Loucy (cell line): ENCODE data around the gene BRAF.

Source experiments
- H2AFZ ChIP-seq: fragments of 200-600 bp; sonication (generic); 2 replicates; pipeline ENCODE4 v1.6.0; 2016; ENCODE audit warnings: antibody characterized with exemption, mild to moderate bottlenecking, low read length, moderate library complexity
- H3F3A ChIP-seq: fragments of 200-600 bp; 2 replicates; pipeline ENCODE4 v1.6.0; 2016; ENCODE audit warnings: antibody characterized with exemption, low read depth, mild to moderate bottlenecking
- H3K27me3 ChIP-seq: fragments of 200-600 bp; sonication (generic); 2 replicates; pipeline ENCODE4 v1.6.1; 2014; ENCODE audit warnings: low read length, mild to moderate bottlenecking; ENCODE audit not compliant: insufficient read depth, poor library complexity, severe bottlenecking
- H3K36me3 ChIP-seq: fragments of 200-600 bp; sonication (generic); 2 replicates; pipeline ENCODE4 v1.6.1; 2016; ENCODE audit warnings: low read length; ENCODE audit not compliant: insufficient read depth
- H3K4me1 ChIP-seq: fragments of 200-600 bp; sonication (generic); 2 replicates; pipeline ENCODE4 v1.5.1; 2014; ENCODE audit warnings: low read length, mild to moderate bottlenecking; ENCODE audit not compliant: insufficient read depth, poor library complexity, severe bottlenecking
- H3K4me2 ChIP-seq: fragments of 200-600 bp; sonication (generic); 2 replicates; pipeline ENCODE4 v1.6.0; 2014; ENCODE audit warnings: antibody characterized with exemption, low read length, low read depth, mild to moderate bottlenecking; ENCODE audit not compliant: poor library complexity, severe bottlenecking
- H3K4me3 ChIP-seq: fragments of 200-600 bp; sonication (generic); 2 replicates; pipeline ENCODE4 v1.5.1; 2014; ENCODE audit warnings: low read length, mild to moderate bottlenecking, mixed read lengths; ENCODE audit not compliant: poor library complexity, severe bottlenecking
- H3K79me2 ChIP-seq: fragments of 200-600 bp; sonication (generic); 2 replicates; pipeline ENCODE4 v1.6.1; 2014; ENCODE audit warnings: low read length; ENCODE audit not compliant: insufficient read depth
- H3K9ac ChIP-seq: fragments of 200-600 bp; sonication (generic); 2 replicates; pipeline ENCODE4 v1.6.0; 2014; ENCODE audit warnings: mild to moderate bottlenecking, low read depth, low read length, moderate library complexity; ENCODE audit not compliant: poor library complexity, severe bottlenecking
- H3K9me2 ChIP-seq: fragments of 200-600 bp; sonication (generic); replicated peaks from 2 replicates; pipeline ENCODE4 v1.6.1; 2016; ENCODE audit warnings: low read depth, low read length, mixed read lengths
- H3K9me3 ChIP-seq: fragments of 200-600 bp; sonication (generic); 2 replicates; pipeline ENCODE4 v1.6.1; 2014; ENCODE audit warnings: mild to moderate bottlenecking, antibody characterized with exemption, low read length, low read depth; ENCODE audit not compliant: insufficient read depth
- H4K20me1 ChIP-seq: fragments of 200-600 bp; sonication (generic); 2 replicates; pipeline ENCODE4 v1.6.0; 2014; ENCODE audit warnings: antibody characterized with exemption, low read length, mild to moderate bottlenecking; ENCODE audit not compliant: insufficient read depth, poor library complexity, severe bottlenecking
- EZH2phosphoT487 ChIP-seq: fragments of 200-600 bp; IDR thresholded peaks from 2 replicates; pipeline ENCODE4 v1.6.1; 2018; ENCODE audit warnings: antibody characterized with exemption, mild to moderate bottlenecking, moderate library complexity, borderline replicate concordance
- TF ChIP-seq, protein P1 (sequence below): fragments of 200-600 bp; sonication (generic); conservative IDR thresholded peaks from 2 replicates; pipeline ENCODE4 v1.5.1; 2014; ENCODE audit warnings: mild to moderate bottlenecking, antibody characterized with exemption, low read length

The BRAF gene

GRCh38 chr7:140698477-140698876 lies 226.3 kb downstream of the BRAF start:
- Histone ChIP-seq H3K9me2 (no peaks in the 10 kb centered on the region), H2AFZ (no peak overlapping the region), H3K79me2 (peaks cover 44% of the 10 kb centered on the region), H3K9me3 (no peaks in the 10 kb centered on the region), H4K20me1 (peaks cover 26% of the 10 kb centered on the region), H3K4me2 (peak overlapping the region; percentile 95), H3F3A (no peaks in the 10 kb centered on the region), H3K4me3 (peak overlapping the region; percentile 77), H3K9ac (peak overlapping the region; percentile 69), H3K4me1 (peaks cover 30% of the 10 kb centered on the region), H3K36me3 (peaks cover 10% of the 10 kb centered on the region; the same call in 1 of the 2 replicates), H3K27me3 (no peaks in the 10 kb centered on the region)
- TF ChIP-seq EZH2phosphoT487 = no peak
- TF ChIP-seq, protein P1, sequence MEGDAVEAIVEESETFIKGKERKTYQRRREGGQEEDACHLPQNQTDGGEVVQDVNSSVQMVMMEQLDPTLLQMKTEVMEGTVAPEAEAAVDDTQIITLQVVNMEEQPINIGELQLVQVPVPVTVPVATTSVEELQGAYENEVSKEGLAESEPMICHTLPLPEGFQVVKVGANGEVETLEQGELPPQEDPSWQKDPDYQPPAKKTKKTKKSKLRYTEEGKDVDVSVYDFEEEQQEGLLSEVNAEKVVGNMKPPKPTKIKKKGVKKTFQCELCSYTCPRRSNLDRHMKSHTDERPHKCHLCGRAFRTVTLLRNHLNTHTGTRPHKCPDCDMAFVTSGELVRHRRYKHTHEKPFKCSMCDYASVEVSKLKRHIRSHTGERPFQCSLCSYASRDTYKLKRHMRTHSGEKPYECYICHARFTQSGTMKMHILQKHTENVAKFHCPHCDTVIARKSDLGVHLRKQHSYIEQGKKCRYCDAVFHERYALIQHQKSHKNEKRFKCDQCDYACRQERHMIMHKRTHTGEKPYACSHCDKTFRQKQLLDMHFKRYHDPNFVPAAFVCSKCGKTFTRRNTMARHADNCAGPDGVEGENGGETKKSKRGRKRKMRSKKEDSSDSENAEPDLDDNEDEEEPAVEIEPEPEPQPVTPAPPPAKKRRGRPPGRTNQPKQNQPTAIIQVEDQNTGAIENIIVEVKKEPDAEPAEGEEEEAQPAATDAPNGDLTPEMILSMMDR = no peak

DNA sequence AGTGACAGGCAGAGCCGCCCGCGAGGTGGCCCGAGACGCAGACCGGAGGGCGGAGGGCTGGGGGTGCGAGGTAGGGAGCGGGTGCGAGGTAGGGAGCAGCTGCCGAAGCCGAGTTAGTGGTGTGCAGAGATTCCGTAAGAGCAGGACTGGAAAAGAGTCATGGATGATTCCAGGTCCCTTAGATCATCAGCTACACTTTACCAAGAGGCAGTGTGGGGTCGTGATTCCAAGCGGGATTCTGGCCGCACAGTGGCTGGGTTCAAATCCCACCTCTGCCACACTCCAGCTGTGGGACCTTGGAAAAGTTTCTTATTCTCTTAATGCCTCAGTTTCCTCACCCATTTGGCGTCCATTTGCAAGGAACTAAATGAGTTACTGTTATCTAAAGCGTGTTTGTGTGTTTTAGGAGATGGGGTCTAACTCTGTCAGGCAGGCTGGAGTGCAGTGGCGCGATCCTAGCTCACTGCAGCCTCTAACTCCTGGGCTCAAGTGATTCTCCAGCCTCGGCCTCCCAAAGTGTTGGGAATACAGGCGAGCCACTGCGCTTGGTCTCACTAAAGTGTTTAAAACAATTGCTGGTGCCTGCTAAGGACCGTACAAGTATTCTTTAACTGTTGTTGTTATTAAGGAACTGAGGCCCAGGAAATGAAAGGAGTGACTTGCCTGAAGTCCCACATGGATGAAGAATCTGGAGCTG lies 227.1 kb downstream of the BRAF start:
- peaks cover 30% of the 10 kb centered on the region for H3K4me1 ChIP-seq
- H3K4me3 ChIP-seq = peak overlapping the region; percentile 77
- peaks cover 26% of the 10 kb centered on the region for H4K20me1 ChIP-seq
- no peaks in the 10 kb centered on the region for H3K9me2 ChIP-seq
- peak overlapping the region; percentile 69 for H3K9ac ChIP-seq
- H3F3A ChIP-seq = no peaks in the 10 kb centered on the region
- TF ChIP-seq EZH2phosphoT487 = no peak
- TF ChIP-seq, protein P1 = no peak
- no peaks in the 10 kb centered on the region for H3K27me3 ChIP-seq
- peaks cover 44% of the 10 kb centered on the region for H3K79me2 ChIP-seq
- peak overlapping the region; percentile 91 for H2AFZ ChIP-seq
- H3K36me3 ChIP-seq = peaks cover 12% of the 10 kb centered on the region; the same call in 1 of the 2 replicates
- no peaks in the 10 kb centered on the region for H3K9me3 ChIP-seq
- peak overlapping the region; percentile 95 for H3K4me2 ChIP-seq

DNA sequence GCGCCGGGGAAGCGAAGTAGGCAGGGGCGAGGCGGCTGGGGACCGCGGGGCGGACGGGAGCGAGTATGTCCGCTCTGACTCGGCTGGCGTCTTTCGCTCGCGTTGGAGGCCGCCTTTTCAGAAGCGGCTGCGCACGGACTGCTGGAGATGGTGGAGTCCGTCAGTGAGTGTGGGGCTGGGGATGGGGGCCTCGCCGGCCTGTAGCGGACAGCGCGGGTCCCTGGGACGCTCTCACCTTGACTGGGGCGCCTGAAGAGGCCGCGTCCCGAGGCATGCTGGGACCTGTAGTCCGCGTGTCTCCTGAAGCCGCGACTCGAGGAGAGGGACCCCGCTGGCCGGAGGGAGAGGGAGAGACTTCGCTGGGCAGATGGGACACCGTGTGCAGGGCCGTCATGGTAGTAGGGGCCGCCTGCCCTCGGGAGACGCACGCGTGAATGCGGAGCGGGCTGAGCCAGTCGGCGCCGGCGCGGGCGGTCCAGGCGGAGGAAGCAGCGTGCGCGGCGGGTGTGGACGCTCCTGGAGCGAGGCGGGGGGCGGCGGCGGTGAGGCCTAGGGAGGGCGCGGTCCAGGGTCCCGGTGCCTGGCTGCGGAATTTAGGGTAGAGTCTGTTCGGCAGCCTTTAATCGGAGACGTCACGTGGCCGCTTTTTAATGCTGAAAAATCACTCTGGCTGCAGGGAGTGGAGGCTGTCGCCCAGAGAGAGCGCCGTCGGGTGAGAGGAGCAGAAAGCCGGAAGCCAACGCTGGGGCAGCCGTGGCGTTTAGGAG lies 227.9 kb downstream of the BRAF start, which contains the start of gene NDUFB2:
TSS of gene NDUFB2 (plus strand) at position 29 of the 767 bp plus-strand sequence. CDS start at position 66, 37 bp downstream.
- H3K27me3 ChIP-seq = no peaks in the 10 kb centered on the region
- peaks cover 17% of the 10 kb centered on the region; the same call in 1 of the 2 replicates for H3K36me3 ChIP-seq
- H3K9me2 ChIP-seq = no peaks in the 10 kb centered on the region
- H3K9ac ChIP-seq = peak within 1 kb of the TSS; percentile 69
- H3K79me2 ChIP-seq = peaks cover 44% of the 10 kb centered on the region
- H3K4me3 ChIP-seq = peak within 1 kb of the TSS; percentile 77
- no peaks in the 10 kb centered on the region for H3K9me3 ChIP-seq
- H3K4me2 ChIP-seq = peak within 1 kb of the TSS; percentile 95
- H3F3A ChIP-seq = no peaks in the 10 kb centered on the region
- TF ChIP-seq, protein P1 = no peak
- no peak for TF ChIP-seq EZH2phosphoT487
- H2AFZ ChIP-seq = peak within 1 kb of the TSS; percentile 91
- peaks cover 26% of the 10 kb centered on the region for H4K20me1 ChIP-seq
- peaks cover 30% of the 10 kb centered on the region for H3K4me1 ChIP-seq
